ENCODE results near the gene KRT15.

The KRT15 gene

GRCh38 chr17:41539071-41539492, 20.4 kb upstream of the KRT15 start:
- H3K27me3 ChIP-seq (ENCODE audit: insufficient read depth, low read depth), result no peaks in the 10 kb centered on the region; the same call in 1 of the 2 replicates
- no peaks in the 10 kb centered on the region for H4K20me1 ChIP-seq (ENCODE audit: insufficient read depth)
- H3K79me2 ChIP-seq (ENCODE audit: insufficient read depth, low read depth), result no peaks in the 10 kb centered on the region
- no peaks in the 10 kb centered on the region for H3K4me1 ChIP-seq (ENCODE audit: low read depth, poor library complexity, severe bottlenecking)
- H3K4me2 ChIP-seq, result no peak overlapping the region
- TF ChIP-seq, protein P1, sequence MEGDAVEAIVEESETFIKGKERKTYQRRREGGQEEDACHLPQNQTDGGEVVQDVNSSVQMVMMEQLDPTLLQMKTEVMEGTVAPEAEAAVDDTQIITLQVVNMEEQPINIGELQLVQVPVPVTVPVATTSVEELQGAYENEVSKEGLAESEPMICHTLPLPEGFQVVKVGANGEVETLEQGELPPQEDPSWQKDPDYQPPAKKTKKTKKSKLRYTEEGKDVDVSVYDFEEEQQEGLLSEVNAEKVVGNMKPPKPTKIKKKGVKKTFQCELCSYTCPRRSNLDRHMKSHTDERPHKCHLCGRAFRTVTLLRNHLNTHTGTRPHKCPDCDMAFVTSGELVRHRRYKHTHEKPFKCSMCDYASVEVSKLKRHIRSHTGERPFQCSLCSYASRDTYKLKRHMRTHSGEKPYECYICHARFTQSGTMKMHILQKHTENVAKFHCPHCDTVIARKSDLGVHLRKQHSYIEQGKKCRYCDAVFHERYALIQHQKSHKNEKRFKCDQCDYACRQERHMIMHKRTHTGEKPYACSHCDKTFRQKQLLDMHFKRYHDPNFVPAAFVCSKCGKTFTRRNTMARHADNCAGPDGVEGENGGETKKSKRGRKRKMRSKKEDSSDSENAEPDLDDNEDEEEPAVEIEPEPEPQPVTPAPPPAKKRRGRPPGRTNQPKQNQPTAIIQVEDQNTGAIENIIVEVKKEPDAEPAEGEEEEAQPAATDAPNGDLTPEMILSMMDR (conservative IDR thresholded peaks at IDR 0.05; ENCODE audit: low read depth, low read length), result no peak
- H3K4me3 ChIP-seq (IDR thresholded peaks at IDR 0.05; ENCODE audit: insufficient read depth, low read depth, low read length), result no peak overlapping the region
- no peak overlapping the region for H3K27ac ChIP-seq
- H2AFZ ChIP-seq (ENCODE audit: low read depth), result no peak overlapping the region
- H3K9ac ChIP-seq, result no peak overlapping the region
- H3K36me3 ChIP-seq (ENCODE audit: insufficient read depth), result no peaks in the 10 kb centered on the region

GRCh38 chr17:41538565-41538991, 19.9 kb upstream of the KRT15 start:
- Histone ChIP-seq H4K20me1 (ENCODE audit: insufficient read depth) (no peaks in the 10 kb centered on the region), H2AFZ (ENCODE audit: low read depth) (no peak overlapping the region), H3K36me3 (ENCODE audit: insufficient read depth) (no peaks in the 10 kb centered on the region), H3K79me2 (ENCODE audit: insufficient read depth, low read depth) (no peaks in the 10 kb centered on the region), H3K9ac (no peak overlapping the region), H3K27ac (no peak overlapping the region), H3K4me1 (ENCODE audit: low read depth, poor library complexity, severe bottlenecking) (no peaks in the 10 kb centered on the region), H3K27me3 (ENCODE audit: insufficient read depth, low read depth) (no peaks in the 10 kb centered on the region; the same call in 1 of the 2 replicates), H3K4me3 (IDR thresholded peaks at IDR 0.05; ENCODE audit: insufficient read depth, low read depth, low read length) (no peak overlapping the region), H3K4me2 (no peak overlapping the region)
- TF ChIP-seq, protein P1 (conservative IDR thresholded peaks at IDR 0.05; ENCODE audit: low read depth, low read length), result no peak

DNA sequence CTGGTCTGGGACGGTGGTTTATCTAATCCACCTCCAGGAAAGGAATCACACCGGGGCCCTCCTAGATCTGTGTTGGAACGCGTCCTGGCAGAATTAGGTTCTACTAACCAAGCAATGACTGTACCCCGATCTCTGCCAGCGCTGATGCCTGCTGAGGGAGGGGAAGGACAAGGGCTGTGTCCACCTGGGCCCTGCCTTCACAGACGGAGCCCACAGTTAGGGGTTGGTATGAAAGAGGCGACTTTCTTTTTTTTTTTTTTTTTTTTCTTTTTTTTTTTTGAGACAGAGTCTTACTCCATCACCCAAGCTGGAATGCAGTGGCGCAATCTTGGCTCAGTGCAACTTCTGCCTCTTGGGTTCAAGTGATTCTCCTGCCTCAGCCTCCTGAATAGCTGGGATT, 19.3 kb upstream of the KRT15 start:
- Histone ChIP-seq H3K4me2 (no peak overlapping the region), H2AFZ (ENCODE audit: low read depth) (no peak overlapping the region), H3K4me3 (IDR thresholded peaks at IDR 0.05; ENCODE audit: insufficient read depth, low read depth, low read length) (no peak overlapping the region), H3K9ac (no peak overlapping the region), H3K79me2 (ENCODE audit: insufficient read depth, low read depth) (no peaks in the 10 kb centered on the region), H3K4me1 (ENCODE audit: low read depth, poor library complexity, severe bottlenecking) (no peaks in the 10 kb centered on the region), H3K36me3 (ENCODE audit: insufficient read depth) (no peaks in the 10 kb centered on the region), H4K20me1 (ENCODE audit: insufficient read depth) (no peaks in the 10 kb centered on the region), H3K27ac (no peak overlapping the region), H3K27me3 (ENCODE audit: insufficient read depth, low read depth) (no peaks in the 10 kb centered on the region; the same call in 1 of the 2 replicates)
- TF ChIP-seq, protein P1 (conservative IDR thresholded peaks at IDR 0.05; ENCODE audit: low read depth, low read length), result no peak

DNA sequence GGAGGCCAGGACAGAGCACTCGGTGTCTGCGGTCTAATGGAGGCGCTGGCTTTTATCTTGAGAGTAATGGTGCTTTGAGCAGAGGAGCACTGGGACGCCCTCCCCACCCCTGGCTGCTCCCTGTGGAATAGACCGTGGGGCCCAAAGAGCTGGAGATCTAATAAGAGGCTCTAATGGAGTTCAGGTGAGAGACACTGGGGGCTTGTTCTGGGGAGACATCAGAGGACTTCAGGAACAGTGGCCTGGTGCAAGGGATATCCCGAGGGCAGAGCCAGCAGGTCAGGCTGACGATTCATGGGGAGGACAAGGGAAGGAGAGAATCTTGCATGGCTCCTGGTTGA, 18.9 kb upstream of the KRT15 start:
- no peaks in the 10 kb centered on the region; the same call in 1 of the 2 replicates for H3K27me3 ChIP-seq (ENCODE audit: insufficient read depth, low read depth)
- no peaks in the 10 kb centered on the region for H3K36me3 ChIP-seq (ENCODE audit: insufficient read depth)
- H3K4me1 ChIP-seq (ENCODE audit: low read depth, poor library complexity, severe bottlenecking), result no peaks in the 10 kb centered on the region
- TF ChIP-seq, protein P1 (conservative IDR thresholded peaks at IDR 0.05; ENCODE audit: low read depth, low read length), result no peak
- H4K20me1 ChIP-seq (ENCODE audit: insufficient read depth), result no peaks in the 10 kb centered on the region
- no peaks in the 10 kb centered on the region for H3K79me2 ChIP-seq (ENCODE audit: insufficient read depth, low read depth)
- H3K27ac ChIP-seq, result no peak overlapping the region
- H3K9ac ChIP-seq, result no peak overlapping the region
- no peak overlapping the region for H3K4me3 ChIP-seq (IDR thresholded peaks at IDR 0.05; ENCODE audit: insufficient read depth, low read depth, low read length)
- no peak overlapping the region for H2AFZ ChIP-seq (ENCODE audit: low read depth)
- H3K4me2 ChIP-seq, result no peak overlapping the region

All from KMS-11 (cell line).